T-helper 1 cell treated with Interleukin-12 subunit alpha and Interleukin-12 subunit beta and Interleukin-4 antibody, amounts not matched to agents 30 μg/mL and 1 μg/mL, for 36 hours (primary cell): Measurements from ENCODE around the gene SMC5.
"Not testable (repeated sequence)": the region's sequence is repeated elsewhere in the genome, so short reads cannot be mapped to it uniquely, and the experiment has no call there.

ENCODE experiments used
- H3K27ac Mint-ChIP-seq: one replicate; pipeline ENCODE4 v1.8.0; 2021; ENCODE audit warnings: mild to moderate bottlenecking, mixed read lengths
- H3K27me3 Mint-ChIP-seq: one replicate; pipeline ENCODE4 v1.8.0; 2021; ENCODE audit warnings: low read depth, mixed read lengths
- H3K36me3 Mint-ChIP-seq: one replicate; pipeline ENCODE4 v1.8.0; 2021; ENCODE audit warnings: low read depth, mixed read lengths
- H3K4me1 Mint-ChIP-seq: one replicate; pipeline ENCODE4 v1.8.0; 2021; ENCODE audit warnings: low read depth, mixed read lengths
- H3K4me3 Mint-ChIP-seq: one replicate; pipeline ENCODE4 v1.8.0; 2021; ENCODE audit warnings: mild to moderate bottlenecking, moderate library complexity, mixed read lengths
- H3K9me3 Mint-ChIP-seq: one replicate; pipeline ENCODE4 v1.8.0; 2021; ENCODE audit warnings: mixed read lengths

The SMC5 gene

DNA sequence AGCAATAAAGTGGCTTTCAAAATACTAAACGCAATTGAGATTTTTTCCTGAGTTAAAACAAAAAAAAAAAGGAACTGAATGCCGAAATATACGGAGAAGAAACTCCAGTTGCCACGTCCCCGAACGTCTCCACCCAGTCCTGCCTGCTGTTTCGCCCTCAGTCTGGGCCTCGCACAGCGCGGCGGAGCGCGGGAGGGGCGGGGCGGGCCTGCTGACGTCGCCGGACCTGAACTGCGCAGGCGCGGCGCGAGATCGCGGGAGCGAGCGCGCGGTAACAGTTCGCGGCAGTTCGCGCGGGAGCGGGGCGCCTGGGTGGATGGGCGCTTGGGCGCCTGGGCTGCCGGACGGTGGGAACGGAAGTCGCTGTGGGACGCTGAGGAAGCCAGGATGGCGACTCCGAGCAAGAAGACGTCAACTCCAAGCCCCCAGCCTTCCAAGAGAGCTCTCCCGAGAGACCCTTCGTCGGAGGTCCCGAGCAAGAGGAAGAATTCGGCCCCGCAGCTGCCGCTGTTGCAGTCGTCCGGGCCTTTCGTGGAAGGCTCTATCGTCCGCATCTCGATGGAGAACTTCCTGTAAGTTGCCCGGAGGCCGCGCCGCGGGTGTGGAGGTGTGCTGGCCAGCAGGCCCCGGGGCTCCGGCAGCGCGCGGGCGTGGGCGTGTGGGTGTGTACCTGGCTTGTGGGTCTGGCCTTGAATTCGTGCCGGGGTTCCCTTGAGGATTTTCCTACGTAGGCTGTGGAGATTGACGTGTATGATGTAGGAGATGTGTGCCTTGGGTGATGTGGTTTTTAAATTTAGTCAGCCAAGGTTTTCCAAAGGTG lies at the start of gene SMC5:
Gene SMC5, plus strand, starts transcription at position 287 of the 820 bp plus-strand sequence. Its CDS starts 101 bp downstream, at position 388.
- H3K9me3 Mint-ChIP-seq, result no peaks in the 10 kb centered on the region
- H3K36me3 Mint-ChIP-seq, result peaks cover 30% of the 10 kb centered on the region
- peak within 1 kb of the TSS; percentile 90 for H3K27ac Mint-ChIP-seq
- H3K27me3 Mint-ChIP-seq, result peaks cover 14% of the 10 kb centered on the region
- H3K4me1 Mint-ChIP-seq, result peaks cover 41% of the 10 kb centered on the region
- peak within 1 kb of the TSS; percentile 94 for H3K4me3 Mint-ChIP-seq

GRCh38 chr9:70217029-70217428 lies 41.7 kb upstream of the SMC5 start:
- Mint-ChIP-seq H3K9me3 (no peaks in the 10 kb centered on the region), H3K36me3 (no peaks in the 10 kb centered on the region), H3K4me3 (no peak overlapping the region), H3K4me1 (no peaks in the 10 kb centered on the region), H3K27ac (no peak overlapping the region), H3K27me3 (peaks cover 2% of the 10 kb centered on the region)

DNA sequence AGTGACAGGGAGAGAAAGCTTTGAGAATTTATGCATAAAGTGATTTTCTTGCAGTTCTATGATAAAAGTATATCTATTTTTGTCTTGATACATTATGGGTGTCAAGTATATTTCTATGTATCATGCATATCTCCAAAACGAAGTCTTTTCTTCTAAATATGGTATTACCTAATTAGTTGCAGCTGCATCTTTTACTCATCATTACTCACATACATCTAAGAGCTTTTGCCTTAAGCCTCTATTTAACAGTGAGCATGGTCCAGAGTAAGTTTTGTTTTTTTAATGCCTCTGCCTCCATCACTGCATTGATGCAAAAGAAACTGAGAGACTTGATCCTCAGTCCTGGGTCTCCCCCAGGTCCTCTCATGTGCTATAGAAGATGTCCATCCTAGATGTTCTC lies 40.0 kb upstream of the SMC5 start:
- no peaks in the 10 kb centered on the region for H3K9me3 Mint-ChIP-seq
- no peaks in the 10 kb centered on the region for H3K36me3 Mint-ChIP-seq
- H3K4me1 Mint-ChIP-seq, result no peaks in the 10 kb centered on the region
- H3K27ac Mint-ChIP-seq, result no peak overlapping the region
- H3K4me3 Mint-ChIP-seq, result no peak overlapping the region
- peaks cover 4% of the 10 kb centered on the region for H3K27me3 Mint-ChIP-seq

DNA sequence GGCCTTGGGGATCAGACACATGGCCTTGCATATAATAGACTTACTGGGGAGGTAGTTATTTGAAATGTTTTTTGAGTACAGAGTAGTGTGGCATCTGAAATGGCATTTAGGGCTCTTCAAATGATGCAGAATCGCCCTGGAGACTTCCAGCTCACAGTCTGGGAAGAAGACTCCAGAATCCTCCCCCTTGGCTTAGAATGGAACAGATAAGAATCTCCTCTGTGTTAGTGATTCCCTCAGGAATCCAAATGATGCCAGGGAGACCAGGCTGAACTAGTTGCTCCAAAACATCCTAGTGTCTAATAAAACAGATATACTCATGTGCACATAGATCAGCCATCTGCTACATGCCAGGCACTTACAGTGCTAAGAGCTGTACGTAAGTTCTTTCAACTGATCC lies 38.6 kb upstream of the SMC5 start:
- no peaks in the 10 kb centered on the region for H3K9me3 Mint-ChIP-seq
- H3K4me3 Mint-ChIP-seq, result no peak overlapping the region
- no peak overlapping the region for H3K27ac Mint-ChIP-seq
- H3K36me3 Mint-ChIP-seq, result no peaks in the 10 kb centered on the region
- no peaks in the 10 kb centered on the region for H3K4me1 Mint-ChIP-seq
- peaks cover 4% of the 10 kb centered on the region for H3K27me3 Mint-ChIP-seq

GRCh38 chr9:70222354-70222753 lies 36.4 kb upstream of the SMC5 start:
- Mint-ChIP-seq H3K9me3 (no peaks in the 10 kb centered on the region), H3K4me3 (no peak overlapping the region), H3K4me1 (no peaks in the 10 kb centered on the region), H3K27me3 (peaks cover 8% of the 10 kb centered on the region), H3K27ac (no peak overlapping the region), H3K36me3 (no peaks in the 10 kb centered on the region)

DNA sequence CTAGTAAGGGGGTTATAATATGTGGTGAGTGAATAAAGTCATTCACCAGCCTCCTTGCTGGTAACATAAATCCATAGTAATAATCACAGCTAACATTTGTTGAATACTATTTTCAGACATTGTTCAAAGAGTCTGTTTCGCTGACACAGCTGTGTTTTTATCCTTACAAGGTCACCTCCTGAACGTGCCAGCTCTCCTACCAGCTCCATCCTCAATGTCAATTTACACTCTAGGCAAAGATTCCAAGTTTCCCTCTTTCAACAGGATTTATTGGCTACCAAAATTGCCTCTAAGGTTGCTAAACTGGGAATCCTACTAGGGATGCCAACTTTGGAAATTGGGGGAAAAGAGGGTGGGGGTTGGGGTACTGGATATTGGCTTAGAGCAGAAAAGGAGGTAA lies 30.7 kb upstream of the SMC5 start:
- H3K4me1 Mint-ChIP-seq, result no peaks in the 10 kb centered on the region
- no peak overlapping the region for H3K27ac Mint-ChIP-seq
- H3K9me3 Mint-ChIP-seq, result no peaks in the 10 kb centered on the region
- peaks cover 3% of the 10 kb centered on the region for H3K27me3 Mint-ChIP-seq
- H3K4me3 Mint-ChIP-seq, result no peak overlapping the region
- no peaks in the 10 kb centered on the region for H3K36me3 Mint-ChIP-seq

DNA sequence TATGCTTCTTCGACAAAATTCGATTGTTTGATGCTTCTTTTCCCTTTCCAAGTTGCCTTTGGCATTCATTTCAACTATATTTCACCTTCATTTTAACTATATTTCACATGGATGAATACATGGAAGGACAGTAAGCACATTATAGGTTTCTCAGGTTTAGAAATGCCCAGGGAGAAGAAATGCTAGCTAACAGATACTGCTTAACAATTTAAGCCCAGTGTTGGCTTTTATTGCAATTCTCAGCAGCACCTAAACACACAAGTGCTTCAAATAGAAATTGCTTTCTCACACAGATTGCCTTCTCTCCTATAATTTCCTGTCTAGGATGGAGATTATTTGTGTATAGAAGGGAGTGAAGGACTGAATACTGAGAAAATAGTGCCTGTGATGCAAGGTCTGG lies 30.2 kb upstream of the SMC5 start:
- Mint-ChIP-seq H3K4me3 (no peak overlapping the region), H3K9me3 (no peaks in the 10 kb centered on the region), H3K4me1 (no peaks in the 10 kb centered on the region), H3K36me3 (no peaks in the 10 kb centered on the region), H3K27me3 (peaks cover 3% of the 10 kb centered on the region), H3K27ac (no peak overlapping the region)

GRCh38 chr9:70229026-70229425 lies 29.8 kb upstream of the SMC5 start:
- no peaks in the 10 kb centered on the region for H3K36me3 Mint-ChIP-seq
- H3K4me1 Mint-ChIP-seq, result no peaks in the 10 kb centered on the region
- H3K9me3 Mint-ChIP-seq, result no peaks in the 10 kb centered on the region
- H3K27me3 Mint-ChIP-seq, result peaks cover 3% of the 10 kb centered on the region
- no peak overlapping the region for H3K27ac Mint-ChIP-seq
- no peak overlapping the region for H3K4me3 Mint-ChIP-seq

GRCh38 chr9:70229579-70229978 lies 29.2 kb upstream of the SMC5 start:
- H3K36me3 Mint-ChIP-seq, result no peaks in the 10 kb centered on the region

DNA sequence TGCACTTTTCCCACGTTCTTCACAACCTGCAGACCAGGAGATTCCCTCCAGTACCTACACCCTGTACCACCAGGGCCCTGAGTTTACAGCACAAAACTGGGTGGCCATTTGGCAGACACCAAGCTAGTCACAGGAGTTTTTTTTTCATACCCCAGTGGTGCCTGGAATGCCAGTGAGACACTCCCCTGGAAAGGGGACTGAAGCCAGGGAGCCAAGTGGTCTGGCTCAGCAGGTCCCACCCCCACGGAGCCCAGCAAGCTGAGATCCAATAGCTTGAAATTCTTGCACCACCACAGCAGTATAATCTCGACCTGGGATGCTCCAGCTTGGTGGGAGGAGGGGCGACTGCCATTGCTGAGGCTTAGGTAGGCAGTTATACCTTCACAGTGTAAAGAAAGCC lies 26.3 kb upstream of the SMC5 start:
- Mint-ChIP-seq H3K4me1 (peaks cover 2% of the 10 kb centered on the region), H3K4me3 (no peak overlapping the region), H3K27ac (no peak overlapping the region), H3K27me3 (peaks cover 8% of the 10 kb centered on the region), H3K36me3 (no peaks in the 10 kb centered on the region), H3K9me3 (no peaks in the 10 kb centered on the region)

More at GRCh38 chr9:70229579-70229978, 29.2 kb upstream of the SMC5 start:
- H3K27ac Mint-ChIP-seq, result no peak overlapping the region
- H3K4me1 Mint-ChIP-seq, result no peaks in the 10 kb centered on the region
- peaks cover 3% of the 10 kb centered on the region for H3K27me3 Mint-ChIP-seq
- no peak overlapping the region for H3K4me3 Mint-ChIP-seq
- H3K9me3 Mint-ChIP-seq, result no peaks in the 10 kb centered on the region

DNA sequence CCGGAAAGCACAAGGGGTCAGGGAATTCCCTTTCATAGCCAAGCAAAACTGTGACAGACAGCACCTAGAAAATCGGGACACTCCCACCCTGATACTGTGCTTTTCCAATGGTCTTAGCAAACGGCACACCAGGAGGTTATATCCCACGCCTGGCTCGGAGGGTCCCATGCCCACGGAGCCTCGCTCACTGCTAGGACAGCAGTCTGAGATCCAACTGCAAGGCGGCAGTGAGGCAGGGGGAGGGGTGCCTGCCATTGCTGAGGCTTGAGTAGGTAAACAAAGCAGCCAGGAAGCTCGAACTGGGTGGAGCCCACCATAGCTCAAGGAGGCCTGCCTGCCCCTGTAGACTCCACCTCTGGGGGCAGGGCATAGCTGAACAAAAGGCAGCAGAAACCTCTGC lies 24.6 kb upstream of the SMC5 start:
- H3K9me3 Mint-ChIP-seq, H3K4me1 Mint-ChIP-seq, H3K4me3 Mint-ChIP-seq, H3K36me3 Mint-ChIP-seq, H3K27me3 Mint-ChIP-seq, H3K27ac Mint-ChIP-seq: not testable (repeated sequence)

DNA sequence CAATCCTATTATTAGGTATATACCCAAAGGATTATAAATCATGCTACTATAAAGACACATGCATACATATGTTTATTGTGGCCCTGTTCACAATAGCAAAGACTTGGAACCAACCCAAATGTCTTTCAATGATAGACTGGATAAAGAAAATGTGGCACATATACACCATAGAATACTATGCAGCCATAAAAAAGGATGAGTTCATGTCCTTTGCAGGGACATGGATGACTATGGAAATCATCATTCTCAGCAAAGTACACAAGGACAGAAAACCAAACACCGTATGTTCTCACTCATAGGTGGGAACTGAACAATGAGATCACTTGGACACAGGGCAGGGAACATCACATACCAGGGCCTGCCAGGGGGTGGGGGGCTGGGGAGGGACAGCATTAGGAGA lies 12.8 kb upstream of the SMC5 start:
- not testable (repeated sequence) for H3K4me1 Mint-ChIP-seq, H3K4me3 Mint-ChIP-seq, H3K27ac Mint-ChIP-seq, H3K9me3 Mint-ChIP-seq, H3K36me3 Mint-ChIP-seq
- peaks cover 30% of the 10 kb centered on the region for H3K27me3 Mint-ChIP-seq

DNA sequence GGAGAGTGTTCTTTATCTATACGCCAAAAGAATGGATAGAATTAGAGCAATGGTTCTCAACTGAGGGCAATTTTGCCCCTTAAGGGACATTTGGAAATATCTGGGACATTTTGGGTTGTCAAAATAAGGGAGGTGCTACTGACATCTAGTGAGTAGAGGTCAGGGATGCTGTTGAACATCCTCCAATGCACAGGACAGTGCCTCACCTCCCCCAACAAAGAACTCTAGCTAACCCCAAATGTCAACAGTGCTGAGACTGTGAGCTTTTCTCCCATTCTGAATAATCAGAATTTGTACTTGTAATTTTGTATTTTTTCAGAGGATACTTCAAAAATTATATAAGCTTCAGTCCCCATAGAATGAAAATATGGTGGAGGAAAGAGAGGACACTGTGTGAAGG lies 8.6 kb upstream of the SMC5 start:
- Mint-ChIP-seq H3K4me3 (no peak overlapping the region), H3K36me3 (no peaks in the 10 kb centered on the region), H3K27ac (no peak overlapping the region)

GRCh38 chr9:70255486-70255885 lies 3.3 kb upstream of the SMC5 start:
- H3K4me1 Mint-ChIP-seq, result peaks cover 17% of the 10 kb centered on the region
- H3K27ac Mint-ChIP-seq, result no peak overlapping the region
- peaks cover 19% of the 10 kb centered on the region for H3K27me3 Mint-ChIP-seq
- H3K36me3 Mint-ChIP-seq, result peaks cover 9% of the 10 kb centered on the region
- no peak overlapping the region for H3K4me3 Mint-ChIP-seq
- H3K9me3 Mint-ChIP-seq, result no peaks in the 10 kb centered on the region

More for the DNA sequence above, 8.6 kb upstream of the SMC5 start:
- peaks cover 2% of the 10 kb centered on the region for H3K4me1 Mint-ChIP-seq
- no peaks in the 10 kb centered on the region for H3K9me3 Mint-ChIP-seq
- peaks cover 20% of the 10 kb centered on the region for H3K27me3 Mint-ChIP-seq

DNA sequence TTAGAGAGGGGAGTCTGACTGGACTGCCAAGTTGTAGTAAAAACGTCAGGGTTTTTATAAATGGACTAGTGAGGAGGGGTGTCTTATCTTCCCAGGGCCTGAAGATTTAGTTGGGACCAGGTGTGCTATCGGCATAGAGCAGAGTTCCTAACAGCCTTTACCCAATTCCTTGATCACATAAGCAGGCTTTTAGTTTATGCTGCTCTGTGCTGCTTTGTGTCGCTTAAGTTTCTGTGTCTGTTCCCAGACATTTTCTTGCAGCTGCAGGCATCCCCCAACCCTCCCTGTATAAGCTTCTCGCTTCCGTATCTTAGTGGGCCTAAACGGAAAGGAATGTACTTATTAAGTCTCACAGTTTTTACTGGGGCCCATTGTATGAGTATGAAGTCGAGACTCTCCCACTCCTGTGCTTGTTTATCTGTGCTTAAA lies 2.6 kb upstream of the SMC5 start:
- H3K27me3 Mint-ChIP-seq, result peaks cover 17% of the 10 kb centered on the region
- H3K9me3 Mint-ChIP-seq, result no peaks in the 10 kb centered on the region
- peaks cover 23% of the 10 kb centered on the region for H3K4me1 Mint-ChIP-seq
- H3K27ac Mint-ChIP-seq, result no peak overlapping the region
- H3K36me3 Mint-ChIP-seq, result peaks cover 15% of the 10 kb centered on the region
- H3K4me3 Mint-ChIP-seq, result no peak overlapping the region
